C4-2B (cell line): ENCODE data around the gene TRO.

Experiments used
- CTCF ChIP-seq: fragments of 450-650 bp; conservative IDR thresholded peaks from 2 replicates; pipeline ENCODE4 v1.5.1; 2017; ENCODE audit warnings: mild to moderate bottlenecking
- ZFX ChIP-seq: fragments of 450-650 bp; IDR thresholded peaks from 2 replicates; pipeline ENCODE4 v1.6.1; 2017

GRCh38 chrX:54934058-54934457 lies 13.4 kb downstream of the TRO start:
- no peak for TF ChIP-seq CTCF
- TF ChIP-seq ZFX = no peak
